Right atrium auricular region (tissue), 2 donors: ENCODE measurements around the gene SFXN3. TPM values are rescaled to one million over a fixed set of nuclear protein-coding genes. Genes with fewer than 3 reads are reported as not detected.

ENCODE experiments used
- DNase-seq: peaks from one replicate; pipeline ENCODE4 v3.0.0-alpha.2; 2019; ENCODE audit warnings: low spot score
- H3K27ac ChIP-seq, 2 donors: fragments of 200-600 bp; sonication (generic); 1 replicate in 1 of 2; 2 replicates in 1 of 2; pipeline ENCODE4 v1.5.1; 2016 to 2019
- H3K27me3 ChIP-seq, 2 donors: fragments of 200-600 bp; sonication (generic); one replicate each; pipeline versions ENCODE4 v1.5.1 to v1.6.0; 2017 to 2019
- H3K36me3 ChIP-seq: fragments of 200-600 bp; sonication (generic); one replicate; pipeline ENCODE4 v1.5.1; 2016
- H3K4me1 ChIP-seq, 2 donors: fragments of 200-600 bp; sonication (generic); one replicate each; pipeline versions ENCODE4 v1.5.1 to v1.6.0; 2017 to 2019
- H3K4me3 ChIP-seq, 2 donors: fragments of 200-600 bp; sonication (generic); 1 replicate in 1 of 2; 2 replicates in 1 of 2; pipeline ENCODE4 v1.5.1; 2017 to 2019; ENCODE audit warnings: mild to moderate bottlenecking in 1 of 2, moderate library complexity in 1 of 2
- H3K9me3 ChIP-seq, 2 donors: fragments of 200-600 bp; sonication (generic); one replicate each; pipeline ENCODE4 v1.5.1; 2019
- CTCF ChIP-seq, 2 donors: fragments of 200-600 bp; sonication (generic); IDR thresholded peaks; one replicate each; pipeline ENCODE4 v1.5.1; 2019; ENCODE audit warnings: antibody characterized with exemption in 2 of 2
- total RNA-seq, 2 donors: library from RNA; depleted of rRNA; stranded (reverse); fragments of >200 nt; gene quantifications; one replicate each; pipeline ENCODE4 v1.1.0, GENCODE V29; 2016

SFXN3 gene
- total RNA-seq, 2 donors from 2014 or later: 16.4 to 42.9 TPM

GRCh38 chr10:101016814-101017213 lies 14.2 kb upstream of the SFXN3 start:
- Histone ChIP-seq H3K9me3 (no peaks in the 10 kb centered on the region), H3K27me3 (no peaks in the 10 kb centered on the region), H3K4me3 (no peak overlapping the region), H3K27ac (no peak overlapping the region), H3K36me3 (no peaks in the 10 kb centered on the region), H3K4me1 (peaks cover 0 to 30% of the 10 kb centered on the region in 2 donors)
- no peak for DNase-seq
- no peak for TF ChIP-seq CTCF (IDR thresholded peaks at IDR 0.05)

GRCh38 chr10:101018118-101018599 lies 12.9 kb upstream of the SFXN3 start:
- H3K27ac ChIP-seq: no peak overlapping the region
- no peak for DNase-seq
- no peak for TF ChIP-seq CTCF (IDR thresholded peaks at IDR 0.05)

GRCh38 chr10:101018600-101019439 lies 12.2 kb upstream of the SFXN3 start:
- no peak overlapping the region for H3K4me3 ChIP-seq

More at GRCh38 chr10:101018118-101018599, 12.9 kb upstream of the SFXN3 start:
- H3K4me3 ChIP-seq: no peak overlapping the region
- peaks cover 0 to 16% of the 10 kb centered on the region in 2 donors for H3K4me1 ChIP-seq
- no peaks in the 10 kb centered on the region for H3K9me3 ChIP-seq
- H3K27me3 ChIP-seq: no peaks in the 10 kb centered on the region
- H3K36me3 ChIP-seq: no peaks in the 10 kb centered on the region

GRCh38 chr10:101019440-101019703 lies 11.7 kb upstream of the SFXN3 start:
- Histone ChIP-seq H3K36me3 (no peaks in the 10 kb centered on the region), H3K27ac (no peak overlapping the region), H3K27me3 (no peaks in the 10 kb centered on the region), H3K9me3 (no peaks in the 10 kb centered on the region), H3K4me1 (peaks cover 0 to 7% of the 10 kb centered on the region in 2 donors), H3K4me3 (no peak overlapping the region)
- DNase-seq: no peak
- TF ChIP-seq CTCF (IDR thresholded peaks at IDR 0.05): no peak

More at GRCh38 chr10:101018600-101019439, 12.2 kb upstream of the SFXN3 start:
- peak; percentile 85 for DNase-seq
- Histone ChIP-seq H3K27ac (no peak overlapping the region), H3K27me3 (no peaks in the 10 kb centered on the region), H3K9me3 (no peaks in the 10 kb centered on the region), H3K36me3 (no peaks in the 10 kb centered on the region), H3K4me1 (peaks cover 0 to 12% of the 10 kb centered on the region in 2 donors)
- TF ChIP-seq CTCF (IDR thresholded peaks at IDR 0.05): peak in 1 of 2 donors; percentile 80

- no peaks in the 10 kb centered on the region for H3K27me3 ChIP-seq
- H3K36me3 ChIP-seq: no peaks in the 10 kb centered on the region
- H3K4me1 ChIP-seq: peaks cover 0 to 7% of the 10 kb centered on the region in 2 donors
- no peaks in the 10 kb centered on the region for H3K9me3 ChIP-seq
- no peak for DNase-seq
- TF ChIP-seq CTCF (IDR thresholded peaks at IDR 0.05): no peak
- H3K4me3 ChIP-seq: no peak overlapping the region
- H3K27ac ChIP-seq: no peak overlapping the region
Observed at GRCh38 chr10:101020427-101021075, 10.5 kb upstream of the SFXN3 start.
